WI38 (cell line): Measurements from ENCODE around the gene PYGM.
A peak's percentile ranks its signal among the peaks of the same experiment; 100 is the strongest.

Experiments used
- H3K4me3 ChIP-seq: 2 replicates; pipeline ENCODE4 v1.5.1; 2011; ENCODE audit warnings: low read depth, mild to moderate bottlenecking, control low read depth, low read length
- CTCF ChIP-seq: IDR thresholded peaks from 2 replicates; pipeline ENCODE4 v1.5.1; 2012; ENCODE audit warnings: low read depth, mild to moderate bottlenecking, control low read depth, low read length

PYGM gene

GRCh38 chr11:64726211-64726641 lies 33.5 kb downstream of the PYGM start:
- no peak overlapping the region for H3K4me3 ChIP-seq
- TF ChIP-seq CTCF, result no peak

DNA sequence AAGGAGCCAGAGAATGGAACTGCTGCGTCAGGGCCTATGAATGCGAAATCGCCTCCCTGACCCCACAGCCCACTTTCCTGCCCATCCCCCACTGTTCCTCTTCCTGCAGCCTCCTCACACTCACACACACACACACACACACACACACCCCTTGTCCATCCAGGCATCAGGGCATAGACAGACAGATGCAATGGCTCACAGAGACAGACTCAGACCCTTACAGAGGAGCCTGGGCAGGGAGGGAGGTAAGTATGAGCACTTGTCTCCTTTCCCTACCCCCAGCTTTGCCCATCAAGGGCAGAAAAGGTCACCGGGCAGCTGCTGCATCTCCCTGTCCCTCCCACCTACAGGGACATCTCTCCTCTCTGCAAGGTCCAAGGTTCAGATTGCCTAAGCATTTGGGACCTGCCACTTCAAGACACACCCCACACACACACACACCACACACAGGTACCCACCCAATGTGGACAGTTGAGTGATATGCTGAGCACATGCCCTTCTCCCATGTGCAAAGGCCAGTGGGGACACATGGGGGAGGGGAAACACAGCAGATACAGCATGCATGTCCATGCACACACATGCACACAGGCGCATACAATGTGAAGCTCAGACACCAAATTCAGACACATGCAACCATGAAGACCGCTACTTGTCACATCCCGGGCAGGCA lies 34.8 kb downstream of the PYGM start:
- H3K4me3 ChIP-seq, result no peak overlapping the region

DNA sequence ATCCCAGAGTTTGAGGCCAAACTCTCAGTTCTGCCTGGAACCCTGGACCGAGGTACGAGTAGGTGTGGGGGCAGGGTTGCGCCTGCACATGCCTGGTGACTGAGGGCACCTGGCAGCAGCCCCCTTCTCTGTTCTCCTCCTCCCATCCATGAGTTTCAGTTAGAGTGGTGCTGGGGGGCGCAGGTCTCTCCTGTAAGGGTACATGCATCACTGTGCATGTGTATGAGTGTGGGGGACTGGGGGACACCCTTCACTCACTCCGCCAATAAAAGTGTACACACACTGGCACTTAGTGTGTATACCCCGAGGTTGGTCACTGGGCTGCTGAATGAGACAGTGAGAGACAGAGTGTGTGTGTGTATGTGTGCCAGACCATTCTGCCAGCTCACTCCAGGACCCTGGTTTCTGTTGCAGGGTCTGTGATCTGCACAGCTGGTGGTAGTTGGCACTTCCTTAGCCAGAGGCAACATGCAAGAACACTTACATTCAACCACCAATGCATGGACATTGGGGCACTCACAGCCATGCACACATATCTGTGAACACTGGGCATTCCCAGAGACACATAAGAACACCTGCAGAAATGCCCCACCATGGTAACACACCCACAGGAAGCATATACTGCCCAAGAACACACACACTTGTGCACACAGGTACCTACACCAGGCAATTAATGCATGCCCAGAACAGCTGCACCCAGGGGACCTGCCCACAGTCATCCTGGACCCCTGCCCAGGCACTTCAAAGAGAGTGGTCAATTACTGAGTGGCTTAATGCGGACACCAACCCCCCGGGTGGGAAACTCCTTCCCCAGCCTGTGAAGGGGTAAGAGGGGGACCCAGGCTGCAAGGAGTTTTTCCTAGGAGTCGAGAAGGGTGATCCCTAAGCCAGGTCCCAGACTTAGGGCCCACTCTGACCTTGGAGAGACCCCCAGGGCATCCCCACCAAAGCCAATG lies 35.6 kb downstream of the PYGM start:
- no peak overlapping the region for H3K4me3 ChIP-seq
- TF ChIP-seq CTCF, result no peak

More for the DNA sequence above, 34.8 kb downstream of the PYGM start:
- no peak for TF ChIP-seq CTCF

DNA sequence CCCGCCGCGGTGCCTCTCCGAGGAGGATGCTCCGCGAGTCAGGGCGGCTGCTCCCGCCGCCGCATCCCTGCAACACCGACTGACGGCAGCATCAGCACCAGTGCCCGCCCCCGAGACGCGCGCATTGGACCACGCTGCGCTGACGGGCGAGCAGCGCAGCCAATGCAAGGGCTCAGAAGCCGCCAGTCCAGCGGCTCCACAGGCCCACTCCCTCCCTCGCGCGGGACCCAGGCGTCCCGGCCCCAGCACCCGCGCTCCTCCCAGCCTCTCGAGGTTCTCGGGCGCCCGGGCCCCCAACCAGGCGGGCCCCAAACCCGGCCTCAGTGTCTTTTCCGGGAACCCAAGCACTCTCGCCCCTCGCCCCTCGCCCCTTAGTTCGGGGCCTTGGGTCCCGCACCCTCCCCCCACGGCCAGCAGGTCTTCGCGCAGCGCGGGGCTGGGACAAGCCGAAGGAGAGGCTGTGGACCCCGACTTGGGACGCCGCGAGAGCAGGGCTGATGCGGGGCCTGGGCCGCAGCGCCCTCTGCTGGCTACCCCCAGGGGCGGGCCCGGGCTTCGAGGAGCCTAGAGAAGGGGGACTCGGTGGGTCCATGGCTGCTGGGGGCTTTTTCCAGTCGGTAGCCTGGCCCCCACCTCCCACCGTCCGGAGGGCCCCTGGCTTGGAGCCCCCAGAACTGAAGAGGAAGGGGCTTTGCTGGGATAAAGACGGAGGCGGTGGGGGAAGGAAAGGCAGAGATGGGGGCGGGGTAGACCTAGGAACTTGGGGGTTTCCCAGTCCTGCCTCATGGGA lies 36.5 kb downstream of the PYGM start, which contains the start of gene NRXN2:
Gene NRXN2 (minus strand): TSS at position 81 of the 790 bp plus-strand sequence. CDS start 9,498 bp downstream, outside the sequence.
- peak; percentile 97 for TF ChIP-seq CTCF
- peak within 1 kb of the TSS; percentile 70 for H3K4me3 ChIP-seq

GRCh38 chr11:64722141-64723065 lies 37.4 kb downstream of the PYGM start:
- no peak overlapping the region for H3K4me3 ChIP-seq
- TF ChIP-seq CTCF, result no peak

DNA sequence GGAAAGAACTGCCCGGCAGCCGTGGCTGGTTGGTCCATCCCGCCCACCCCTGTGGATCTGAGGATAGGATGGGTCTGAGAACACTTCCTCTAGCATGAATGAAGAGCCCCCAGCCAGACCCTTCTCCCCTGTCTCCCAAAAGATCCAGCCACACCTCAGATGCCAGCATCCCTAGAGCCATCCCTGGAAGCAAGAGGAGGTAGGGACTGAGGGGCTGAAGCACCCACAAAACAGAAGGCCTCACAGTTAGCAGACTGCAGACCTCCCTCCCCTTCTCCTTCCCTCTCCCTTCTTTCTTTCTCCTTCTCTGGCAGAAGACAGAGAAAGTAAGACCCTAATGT lies 38.4 kb downstream of the PYGM start:
- H3K4me3 ChIP-seq, result no peak overlapping the region
- TF ChIP-seq CTCF, result no peak
